ENCODE measurements around the gene PRTFDC1.
"Not testable (repeated sequence)": the region's sequence is repeated elsewhere in the genome, so short reads cannot be mapped to it uniquely, and the experiment has no call there.

- not testable (repeated sequence) for TF ChIP-seq POLR2A, TAF1, POLR2AphosphoS5, SPI1, POU2F2 (IDR thresholded peaks at IDR 0.05; ENCODE audit: low read depth, low read length)
Observed at GRCh38 chr10:24919629-24920028, 32.8 kb downstream of the PRTFDC1 start.
